GM13977 (cell line): Measurements from ENCODE around the gene SMO.

Experiments
- DNase-seq: peaks from one replicate; pipeline ENCODE4 v3.0.0; 2012; ENCODE audit warnings: low spot score
- in situ Hi-C: fragments of 300-500 bp; cut with MboI; formaldehyde crosslinking; loops from one replicate; pipeline ENCODE4 v1.12.0; 2022; ENCODE audit warnings: low sequenced_read_pairs, low pct_unique_long_range_greater_than_20kb, mixed read lengths, inconsistent platforms; ENCODE audit not compliant: unreplicated experiment
- TF ChIP-seq, protein P1 (sequence below): IDR thresholded peaks from 2 replicates; pipeline ENCODE4 v1.5.1; 2012; ENCODE audit warnings: mild to moderate bottlenecking, control low read depth; ENCODE audit not compliant: insufficient read depth; ENCODE audit errors: extremely low read depth, missing control alignments

The SMO gene

DNA sequence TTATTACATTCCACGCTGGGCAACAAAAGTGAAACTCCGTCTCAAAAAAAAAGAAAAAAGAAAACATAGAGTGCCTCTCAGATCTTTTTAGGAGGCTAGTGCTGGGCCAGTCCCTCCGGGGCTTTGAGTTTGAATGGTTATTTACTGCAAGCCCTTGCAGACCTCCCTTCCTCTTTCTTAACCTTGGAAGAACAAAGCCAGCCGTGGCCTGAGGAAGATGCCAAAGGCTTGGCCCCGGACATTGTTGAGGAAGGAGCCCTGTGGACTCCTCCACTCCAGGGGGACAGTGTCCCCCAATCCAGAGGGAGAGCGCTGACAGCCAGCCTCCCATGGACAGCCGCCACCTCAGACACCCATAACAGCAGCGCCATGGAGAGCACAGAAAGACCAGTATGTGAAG, 38.9 kb upstream of the SMO start:
- in situ Hi-C loops: no loop called here
- TF ChIP-seq, protein P1, sequence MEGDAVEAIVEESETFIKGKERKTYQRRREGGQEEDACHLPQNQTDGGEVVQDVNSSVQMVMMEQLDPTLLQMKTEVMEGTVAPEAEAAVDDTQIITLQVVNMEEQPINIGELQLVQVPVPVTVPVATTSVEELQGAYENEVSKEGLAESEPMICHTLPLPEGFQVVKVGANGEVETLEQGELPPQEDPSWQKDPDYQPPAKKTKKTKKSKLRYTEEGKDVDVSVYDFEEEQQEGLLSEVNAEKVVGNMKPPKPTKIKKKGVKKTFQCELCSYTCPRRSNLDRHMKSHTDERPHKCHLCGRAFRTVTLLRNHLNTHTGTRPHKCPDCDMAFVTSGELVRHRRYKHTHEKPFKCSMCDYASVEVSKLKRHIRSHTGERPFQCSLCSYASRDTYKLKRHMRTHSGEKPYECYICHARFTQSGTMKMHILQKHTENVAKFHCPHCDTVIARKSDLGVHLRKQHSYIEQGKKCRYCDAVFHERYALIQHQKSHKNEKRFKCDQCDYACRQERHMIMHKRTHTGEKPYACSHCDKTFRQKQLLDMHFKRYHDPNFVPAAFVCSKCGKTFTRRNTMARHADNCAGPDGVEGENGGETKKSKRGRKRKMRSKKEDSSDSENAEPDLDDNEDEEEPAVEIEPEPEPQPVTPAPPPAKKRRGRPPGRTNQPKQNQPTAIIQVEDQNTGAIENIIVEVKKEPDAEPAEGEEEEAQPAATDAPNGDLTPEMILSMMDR: no peak
- no peak for DNase-seq

DNA sequence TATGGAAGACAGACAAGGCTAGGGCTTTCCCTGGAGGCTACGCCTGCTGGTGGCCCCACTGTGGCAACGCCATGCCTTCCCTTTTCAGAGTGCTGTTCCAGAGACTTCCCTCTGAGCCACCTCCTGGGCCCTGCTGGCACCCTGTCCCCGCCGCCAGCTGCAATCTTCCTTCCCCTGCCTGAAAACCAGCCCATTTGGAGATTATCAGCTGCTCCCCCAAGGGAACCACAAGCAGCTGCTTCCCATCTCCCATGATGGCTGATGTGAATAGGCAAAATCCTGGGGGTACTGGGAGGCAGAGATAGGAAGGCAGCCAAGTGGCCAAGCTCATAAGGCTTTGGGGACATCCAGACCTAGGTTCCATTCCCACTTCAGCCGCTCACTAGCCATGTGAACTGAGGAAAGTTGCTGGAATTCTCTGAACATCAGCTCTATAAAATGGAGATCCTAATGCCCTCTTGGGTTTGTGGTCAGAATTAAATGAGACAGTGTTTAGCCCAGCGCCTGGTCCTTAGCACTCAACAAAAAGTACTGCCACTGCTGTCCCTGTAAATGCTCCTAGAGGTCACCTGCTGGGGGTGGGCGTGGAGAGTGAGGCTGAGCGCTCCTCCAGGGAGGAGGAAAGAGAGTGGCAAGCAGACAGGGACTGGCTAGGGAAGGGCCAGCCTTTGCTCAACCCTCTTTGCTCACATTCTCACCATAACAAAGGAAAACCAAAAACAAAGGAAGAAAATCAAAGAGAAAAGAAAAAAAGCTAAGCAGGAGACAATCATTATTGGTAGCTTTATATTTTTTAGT, 38.0 kb upstream of the SMO start:
- TF ChIP-seq, protein P1: no peak
- in situ Hi-C loops: no loop called here
- no peak for DNase-seq

DNA sequence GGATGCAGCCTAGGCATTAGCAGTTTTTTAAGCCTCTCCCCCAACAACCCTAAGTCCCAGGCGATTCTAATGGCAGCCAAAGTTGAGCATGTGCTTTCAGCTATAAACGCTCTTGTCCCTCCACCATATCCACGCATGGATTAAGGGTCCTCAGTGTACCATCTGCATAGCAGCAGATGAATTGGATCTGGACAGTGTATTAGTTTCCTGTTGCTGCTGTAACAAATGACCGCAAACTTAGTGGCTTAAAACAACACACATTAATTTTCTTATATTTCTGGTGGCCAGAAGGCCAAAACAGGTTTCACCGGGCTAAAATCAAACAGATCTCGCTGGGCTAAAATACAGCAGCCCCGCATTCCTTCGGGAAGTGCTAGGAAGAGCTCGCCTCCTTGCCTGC, 30.8 kb upstream of the SMO start:
- TF ChIP-seq, protein P1: no peak
- in situ Hi-C loops: no loop called here
- no peak for DNase-seq

DNA sequence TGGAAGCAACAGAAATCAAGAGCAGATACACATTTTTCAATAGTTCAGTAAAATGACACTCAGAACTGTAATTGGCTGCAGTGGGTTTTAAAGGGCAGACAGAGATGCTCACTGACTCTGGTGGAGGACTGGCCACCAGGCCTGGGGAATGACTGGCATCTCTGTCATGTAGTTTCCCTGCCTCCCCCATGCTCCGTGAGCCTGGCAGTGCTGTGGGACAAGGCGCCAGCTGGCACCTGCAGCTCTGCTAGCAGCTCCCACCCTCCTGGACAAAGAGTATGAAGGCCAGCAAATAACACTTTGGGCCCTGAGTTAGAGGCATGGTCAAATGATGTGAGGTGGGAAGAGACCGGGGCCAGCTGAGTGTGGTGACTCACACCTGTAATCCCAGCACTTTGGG, 28.9 kb upstream of the SMO start:
- in situ Hi-C loops: no loop called here
- TF ChIP-seq, protein P1: no peak
- no peak for DNase-seq

DNA sequence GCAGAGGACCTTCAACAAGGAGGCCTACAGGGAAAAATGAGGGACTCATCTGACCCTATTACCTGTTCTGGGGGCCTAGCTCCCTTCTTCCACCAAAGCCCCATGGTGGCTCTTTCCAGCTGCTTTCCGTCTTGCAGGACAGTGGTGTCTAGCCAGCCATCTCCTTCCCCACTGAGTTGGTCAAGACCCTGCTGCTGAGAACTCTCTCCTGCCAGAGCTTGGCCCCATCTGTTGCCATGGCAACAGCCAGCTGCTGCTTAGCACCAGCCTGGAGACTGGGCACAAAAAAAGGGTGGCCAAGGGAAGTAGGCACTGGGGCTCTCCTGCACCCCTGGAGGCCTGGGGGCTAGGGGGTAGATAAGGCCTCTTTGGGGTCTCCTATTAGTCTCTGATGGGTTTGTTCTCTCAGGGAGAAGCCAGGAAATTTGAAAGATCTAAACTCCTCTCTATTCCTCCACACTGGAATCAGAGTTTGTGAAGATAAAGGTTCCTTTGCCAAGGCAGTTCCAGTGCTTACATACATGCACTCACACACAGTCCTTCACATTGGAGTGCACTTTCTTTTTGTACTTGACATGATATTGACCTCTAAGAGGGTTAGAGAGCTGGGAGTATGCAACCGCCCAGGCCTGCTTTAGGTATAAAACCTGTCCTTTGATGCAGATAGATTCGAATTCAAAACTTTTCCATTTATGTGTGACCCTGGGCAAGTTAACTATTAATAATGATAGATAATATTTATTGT, 28.1 kb upstream of the SMO start:
- TF ChIP-seq, protein P1: no peak
- in situ Hi-C loops: no loop called here
- no peak for DNase-seq

DNA sequence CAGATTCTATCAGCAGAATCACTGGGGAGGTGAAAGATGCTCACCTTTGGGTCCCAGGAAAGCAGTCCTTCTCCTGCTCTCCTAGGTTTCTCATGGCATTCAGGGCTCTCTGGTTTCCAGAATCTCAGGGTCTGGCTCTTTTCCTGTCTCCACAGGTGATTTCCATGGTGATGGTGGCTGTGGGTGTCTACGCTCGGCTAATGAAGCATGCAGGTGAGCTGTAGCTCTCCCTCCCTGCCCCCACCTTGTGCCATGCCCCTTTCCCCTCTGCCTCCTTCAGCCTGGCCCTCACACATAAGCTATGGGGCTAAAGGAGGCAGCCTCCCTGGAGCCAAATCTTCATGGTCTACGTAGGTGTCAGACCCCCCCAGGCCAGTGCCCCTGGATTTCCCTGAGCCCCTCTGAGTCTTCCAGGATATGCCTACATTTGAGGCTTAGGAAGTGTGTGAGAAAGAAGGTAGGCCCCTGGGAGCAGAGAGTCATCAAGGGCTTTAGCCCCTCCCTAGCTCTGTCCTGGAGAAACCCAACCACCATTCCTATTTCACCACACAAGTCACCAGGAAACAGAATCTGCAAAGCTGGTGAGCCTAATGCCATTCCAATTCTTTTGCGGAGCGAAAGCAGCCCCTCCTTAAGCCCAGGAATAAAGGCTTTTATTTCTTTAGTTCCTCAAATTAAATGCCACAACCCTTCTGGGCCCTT, 26.8 kb upstream of the SMO start:
- in situ Hi-C loops: no loop called here
- DNase-seq: no peak
- TF ChIP-seq, protein P1: no peak
